SKM-1 (cell line): Measurements from ENCODE around the gene RAB3C.
"Not testable (repeated sequence)": the region's sequence is repeated elsewhere in the genome, so short reads cannot be mapped to it uniquely, and the experiment has no call there.

Experiments used
- DNase-seq: peaks from one replicate; lab custom pipeline; 2025; ENCODE audit not compliant: unreplicated experiment; lab: John Stamatoyannopoulos, UW

Gene RAB3C

GRCh38 chr5:58600613-58601012 lies 17.7 kb downstream of the RAB3C start:
- DNase-seq = not testable (repeated sequence)

- not testable (repeated sequence) for DNase-seq
These were observed 20.0 kb downstream of the RAB3C start for GRCh38 chr5:58602889-58603288.

GRCh38 chr5:58606064-58606463 lies 23.2 kb downstream of the RAB3C start:
- no peak for DNase-seq

DNA sequence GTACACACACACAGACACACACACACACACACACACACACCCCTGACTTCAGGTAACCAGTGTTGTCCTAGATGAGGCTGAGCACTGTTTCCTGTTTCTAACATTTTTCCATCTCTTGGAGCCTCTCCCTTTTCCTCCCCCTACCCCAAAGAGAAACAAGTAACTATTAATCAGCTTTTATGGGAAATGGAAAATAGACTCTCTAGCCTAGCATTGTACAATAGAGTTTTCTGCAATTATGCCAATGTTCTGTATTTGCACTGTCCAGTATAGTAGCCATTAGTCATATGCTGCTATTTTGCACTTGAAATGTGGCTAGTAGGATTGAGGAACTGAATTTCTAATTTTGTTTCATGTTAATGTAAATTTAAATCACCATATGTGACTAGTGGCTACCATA lies 33.1 kb downstream of the RAB3C start:
- no peak for DNase-seq

DNA sequence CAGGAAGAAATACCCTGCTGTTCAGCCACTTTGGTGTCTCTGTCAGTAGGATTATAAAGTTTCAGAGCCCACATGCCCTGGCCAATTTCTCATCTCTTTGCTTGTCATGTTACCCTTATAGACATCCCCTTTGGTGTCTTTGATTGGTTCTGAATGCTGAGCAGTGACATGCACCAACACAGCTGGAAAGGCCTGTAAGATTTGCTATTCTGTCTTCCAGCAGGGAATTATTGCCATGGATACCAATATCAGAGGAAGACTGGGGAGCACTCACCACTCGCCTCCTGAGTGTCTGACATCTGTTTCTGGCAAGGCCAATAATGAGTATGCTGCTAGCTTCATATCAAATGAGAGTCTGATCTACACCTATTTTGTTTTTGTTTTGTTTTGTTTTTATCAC lies 34.4 kb downstream of the RAB3C start:
- no peak for DNase-seq

- no peak for DNase-seq
These were observed 37.5 kb downstream of the RAB3C start for GRCh38 chr5:58620336-58620735.

DNA sequence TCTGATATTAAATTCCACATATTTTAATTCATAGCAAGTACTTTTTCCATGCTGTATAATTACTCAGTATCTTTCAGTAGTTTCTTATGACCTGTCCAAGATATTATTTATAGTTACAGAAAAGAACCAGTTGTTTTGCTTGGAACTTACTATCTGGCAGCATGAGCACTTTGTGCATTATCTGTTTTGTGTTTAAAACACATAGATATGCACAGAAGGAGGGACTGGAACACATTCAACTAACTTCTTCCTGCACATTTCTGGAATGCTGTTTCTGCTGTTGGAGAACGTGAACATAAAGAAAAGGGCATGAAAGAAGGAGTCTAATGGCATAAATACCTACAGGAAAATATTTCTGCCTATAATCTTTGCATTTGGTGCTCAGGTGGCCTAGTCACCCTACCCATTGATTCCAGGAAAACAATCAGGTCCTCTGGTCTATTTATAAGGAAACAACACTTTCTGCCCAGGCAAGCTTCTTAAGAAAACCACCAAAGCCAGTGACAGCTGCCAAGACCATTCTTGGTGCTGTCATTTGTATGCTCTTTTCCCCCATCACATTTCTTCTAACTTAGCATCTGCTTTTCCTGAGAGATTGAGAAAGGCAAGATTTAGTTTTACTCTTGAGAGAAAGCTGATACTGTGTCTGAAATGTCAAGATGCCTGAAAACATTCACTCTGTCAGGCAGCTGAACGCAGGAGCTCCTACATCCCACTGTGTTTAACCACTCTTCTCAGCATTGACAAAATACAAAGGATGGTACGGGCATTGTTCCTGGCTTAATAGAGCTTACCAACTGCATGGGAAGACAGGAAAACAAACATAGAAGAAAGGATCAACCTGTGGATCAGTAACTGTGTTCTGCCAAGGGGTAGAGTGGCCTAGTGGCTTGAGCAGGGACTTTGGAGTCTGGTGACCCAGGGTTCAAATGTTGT lies 40.3 kb downstream of the RAB3C start:
- no peak for DNase-seq

DNA sequence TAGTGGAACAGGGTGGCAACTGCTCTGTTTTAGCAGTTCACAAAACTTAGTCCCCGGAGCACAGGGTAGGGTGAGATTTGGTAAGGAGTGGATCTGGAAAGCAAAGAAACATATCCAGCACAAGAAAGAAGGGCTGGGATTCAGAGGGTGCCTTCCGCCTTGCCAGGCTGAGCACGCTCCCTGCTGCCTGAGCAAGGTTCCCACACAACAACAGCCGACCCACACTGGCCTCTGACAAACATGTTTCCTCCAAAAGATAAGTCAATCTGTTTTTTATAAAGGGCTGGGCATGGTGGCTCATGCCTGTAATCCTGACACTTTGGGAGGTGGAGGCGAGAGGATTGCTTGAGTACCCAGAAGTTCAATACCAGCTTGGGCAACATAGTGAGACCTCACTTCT lies 45.8 kb downstream of the RAB3C start:
- no peak for DNase-seq

DNA sequence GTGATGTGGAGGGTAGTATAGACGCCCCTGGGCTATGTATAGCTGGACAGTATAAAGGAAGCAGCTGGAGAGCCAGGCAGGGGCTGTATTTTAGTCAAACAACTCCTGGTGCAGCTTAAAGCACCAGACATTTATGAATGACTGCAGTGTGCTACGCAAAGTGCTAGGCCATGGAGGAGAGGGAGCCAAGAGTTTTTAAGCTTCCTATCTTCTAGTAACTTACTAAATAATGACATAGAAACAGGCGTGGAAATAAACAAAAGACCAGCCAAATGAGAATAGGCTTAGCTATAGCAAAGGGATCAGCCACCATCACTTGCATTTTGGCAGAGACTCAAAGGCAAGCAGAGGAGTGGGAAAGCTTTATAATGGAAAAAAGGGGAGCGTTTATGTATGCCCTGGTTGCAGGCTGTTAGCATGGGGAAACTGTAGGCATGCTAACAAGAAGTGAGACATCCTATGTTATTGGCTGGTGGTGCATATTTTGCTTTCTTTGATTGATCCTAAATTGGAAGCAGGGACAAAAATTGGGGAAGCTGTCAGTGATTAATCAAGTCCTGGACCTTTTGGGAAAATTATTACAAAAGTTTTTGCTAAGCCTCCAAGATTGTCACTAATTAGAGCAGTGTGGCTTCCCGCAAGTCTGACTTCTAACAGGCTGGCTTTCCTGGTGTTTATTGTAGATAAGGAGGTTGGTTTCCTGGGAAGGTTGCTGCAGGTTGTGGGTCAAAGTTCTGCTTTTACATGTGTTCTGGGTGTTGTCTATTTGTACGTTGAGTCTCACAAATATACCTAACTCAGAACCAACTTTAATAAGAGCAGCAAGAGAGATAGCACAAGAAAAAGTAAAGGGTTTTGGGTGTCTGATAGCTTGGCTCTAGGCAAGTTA lies 46.6 kb downstream of the RAB3C start:
- DNase-seq = no peak

- DNase-seq = no peak
These were observed 49.0 kb downstream of the RAB3C start for GRCh38 chr5:58631895-58632294.

DNA sequence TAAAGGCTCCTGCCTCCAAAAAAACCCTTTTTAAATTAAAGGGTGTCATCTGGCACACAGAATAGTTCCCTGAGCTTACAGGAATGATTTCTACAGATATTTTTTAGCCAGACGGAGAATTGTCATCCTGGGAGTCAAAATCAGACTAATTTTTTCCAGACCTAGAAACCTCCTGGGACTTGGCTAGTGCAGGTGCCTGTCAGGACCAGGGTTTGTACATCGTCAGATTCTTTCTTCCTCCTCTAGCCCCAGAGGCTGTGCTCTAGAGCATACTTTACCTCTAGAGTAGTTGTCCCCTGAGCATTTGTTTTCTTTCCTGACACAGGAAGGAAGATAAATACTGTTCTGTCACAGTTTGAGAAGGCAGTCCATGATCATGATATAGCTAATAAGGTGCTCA lies 52.5 kb downstream of the RAB3C start:
- no peak for DNase-seq

- DNase-seq = no peak
These were observed 57.1 kb downstream of the RAB3C start for GRCh38 chr5:58640011-58640410.

DNA sequence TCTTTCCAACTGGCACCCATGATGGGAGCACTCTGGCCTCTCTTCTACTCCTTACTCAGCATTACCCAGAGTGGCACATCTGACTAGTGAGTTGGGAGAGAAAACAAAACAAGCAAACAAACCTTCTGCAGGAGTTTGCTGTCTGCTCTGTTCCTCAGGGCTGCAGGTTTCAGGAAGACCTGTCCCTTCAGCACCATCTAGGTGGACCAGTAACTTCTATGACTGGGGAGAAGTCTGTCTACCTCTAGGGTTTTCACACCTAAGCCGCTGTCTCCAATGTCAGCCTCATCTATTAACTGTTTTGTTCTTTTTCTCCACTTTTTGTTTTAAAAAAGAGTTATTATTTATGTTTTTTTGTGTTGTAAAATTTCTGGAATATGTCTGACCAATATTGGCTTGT lies 58.7 kb downstream of the RAB3C start:
- no peak for DNase-seq

DNA sequence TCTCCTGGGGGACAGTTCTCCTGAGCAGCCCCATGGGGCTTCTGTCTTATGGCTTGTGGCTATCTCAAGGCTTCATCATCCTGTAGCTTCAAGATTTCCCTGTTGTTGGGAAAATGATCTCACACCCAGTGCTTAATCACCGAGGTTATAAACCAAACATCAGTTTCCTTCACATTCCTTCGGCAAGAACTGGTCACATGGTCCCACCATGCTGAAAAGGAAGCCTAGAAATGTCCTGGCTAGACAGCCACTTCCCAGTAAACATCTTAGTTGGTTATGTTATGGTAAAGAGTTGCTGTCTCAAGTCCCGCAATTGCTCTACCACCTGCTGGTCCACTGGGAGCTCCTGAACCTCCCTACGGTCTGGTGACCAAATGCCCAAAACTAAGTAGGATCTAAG lies 66.0 kb downstream of the RAB3C start:
- no peak for DNase-seq

- no peak for DNase-seq
These were observed 66.8 kb downstream of the RAB3C start for GRCh38 chr5:58649716-58650115.

GRCh38 chr5:58653521-58653920 lies 70.6 kb downstream of the RAB3C start:
- DNase-seq = no peak

- DNase-seq = no peak
These were observed 83.3 kb downstream of the RAB3C start for GRCh38 chr5:58666141-58666540.

GRCh38 chr5:58666598-58667581 lies 84.0 kb downstream of the RAB3C start:
- no peak for DNase-seq

- DNase-seq = no peak
These were observed 87.7 kb downstream of the RAB3C start for GRCh38 chr5:58670582-58670981.

GRCh38 chr5:58671155-58671554 lies 88.3 kb downstream of the RAB3C start:
- DNase-seq = no peak

- no peak for DNase-seq
These were observed 89.6 kb downstream of the RAB3C start for GRCh38 chr5:58672521-58672920.
